ENCODE measurements around the gene SAPCD2. TPM values are rescaled to one million over a fixed set of nuclear protein-coding genes. Genes with fewer than 3 reads are reported as not detected.
A peak's percentile ranks its signal among the peaks of the same experiment; 100 is the strongest.

SAPCD2 gene
- polyA plus RNA-seq, 3 donors, result 0.03 to 3.1 (median 1.7) TPM

DNA sequence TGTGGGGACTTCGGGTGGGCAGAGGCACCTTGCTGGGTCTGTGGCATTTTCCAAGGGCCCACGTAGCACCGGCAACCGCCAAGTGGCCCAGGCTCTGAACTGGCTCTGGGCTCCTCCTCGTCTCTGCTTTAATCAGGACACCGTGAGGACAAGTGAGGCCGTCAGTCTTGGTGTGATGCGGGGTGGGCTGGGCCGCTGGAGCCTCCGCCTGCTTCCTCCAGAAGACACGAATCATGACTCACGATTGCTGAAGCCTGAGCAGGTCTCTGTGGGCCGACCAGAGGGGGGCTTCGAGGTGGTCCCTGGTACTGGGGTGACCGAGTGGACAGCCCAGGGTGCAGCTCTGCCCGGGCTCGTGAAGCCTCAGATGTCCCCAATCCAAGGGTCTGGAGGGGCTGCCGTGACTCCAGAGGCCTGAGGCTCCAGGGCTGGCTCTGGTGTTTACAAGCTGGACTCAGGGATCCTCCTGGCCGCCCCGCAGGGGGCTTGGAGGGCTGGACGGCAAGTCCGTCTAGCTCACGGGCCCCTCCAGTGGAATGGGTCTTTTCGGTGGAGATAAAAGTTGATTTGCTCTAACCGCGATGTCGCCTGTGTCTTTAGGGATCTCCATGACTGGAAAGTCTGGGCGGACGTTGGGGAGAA is 38.4 kb upstream of the SAPCD2 start:
- peaks cover 78 to 93% of the 10 kb centered on the region in 2 donors for H3K36me3 ChIP-seq (replicated peaks in 1 of 2; ENCODE audit: control insufficient read depth in 1 of 2, insufficient read depth in 2 of 2, low read length in 2 of 2)
- peak overlapping the region in 1 of 7 donors; percentile 8 for H3K27ac Mint-ChIP-seq
- H3K27me3 ChIP-seq (ENCODE audit: control insufficient read depth in 2 of 2, insufficient read depth in 2 of 2, low read length in 2 of 2), result no peaks in the 10 kb centered on the region
- H3K79me2 ChIP-seq (ENCODE audit: insufficient read depth, low read length), result no peaks in the 10 kb centered on the region
- H3K9me3 ChIP-seq (replicated peaks in 1 of 2; ENCODE audit: control insufficient read depth in 1 of 2, insufficient read depth in 1 of 2, low read length in 2 of 2), result peaks cover 0 to 2% of the 10 kb centered on the region in 2 donors
- TF ChIP-seq CTCF (IDR thresholded peaks at IDR 0.05), result no peak
- no peak overlapping the region for H2AFZ ChIP-seq (ENCODE audit: insufficient read depth, low read depth, low read length, poor library complexity, severe bottlenecking)
- H3K36me3 Mint-ChIP-seq, result peaks cover 19 to 58% of the 10 kb centered on the region in 2 donors
- H3K9ac ChIP-seq (ENCODE audit: insufficient read depth, low read length, poor library complexity, severe bottlenecking), result no peak overlapping the region
- peaks cover 5% of the 10 kb centered on the region in 2 donors for H3K4me1 ChIP-seq (ENCODE audit: control insufficient read depth in 1 of 2, insufficient read depth in 2 of 2, low read length in 2 of 2)
- peaks cover 0 to 1% (median 0%) of the 10 kb centered on the region in 3 donors for H3K27me3 Mint-ChIP-seq (ENCODE audit: low read depth in 3 of 3)
- DNase-seq, result no peak
- intact Hi-C loops (cut with micrococcal nuclease), result no loop called here
- H3K4me2 ChIP-seq (replicated peaks; ENCODE audit: extremely low read depth, low read length, poor library complexity, severe bottlenecking), result no peak overlapping the region
- peaks cover 7% of the 10 kb centered on the region for H3K4me1 Mint-ChIP-seq
- H3K4me3 Mint-ChIP-seq, result no peak overlapping the region
- H3K9me3 Mint-ChIP-seq, result peaks cover 0 to 3% (median 0%) of the 10 kb centered on the region in 7 donors
- 83% methylated on average over 29 of the region's 29 CpGs for WGBS (ENCODE audit: insufficient coverage)
- peaks cover 23% of the 10 kb centered on the region for H4K20me1 ChIP-seq (ENCODE audit: insufficient read depth, low read length)
- no peak overlapping the region for H3K27ac ChIP-seq (ENCODE audit: low read depth in 1 of 2, low read length in 2 of 2)
- no peak overlapping the region for H3K4me3 ChIP-seq (replicated peaks in 1 of 3; ENCODE audit: low read depth in 2 of 3, low read length in 3 of 3)

GRCh38 chr9:137107982-137108381 is 37.6 kb upstream of the SAPCD2 start:
- H3K9me3 Mint-ChIP-seq, result peaks cover 0 to 3% (median 0%) of the 10 kb centered on the region in 7 donors
- H3K27ac Mint-ChIP-seq, result no peak overlapping the region
- intact Hi-C loops (cut with micrococcal nuclease), result no loop called here

More at GRCh38 chr9:137107982-137108381, 37.6 kb upstream of the SAPCD2 start:
- Histone ChIP-seq H3K9me3 (replicated peaks in 1 of 2; ENCODE audit: control insufficient read depth in 1 of 2, insufficient read depth in 1 of 2, low read length in 2 of 2) (peaks cover 0 to 10% of the 10 kb centered on the region in 2 donors), H3K27me3 (ENCODE audit: control insufficient read depth in 2 of 2, insufficient read depth in 2 of 2, low read length in 2 of 2) (no peaks in the 10 kb centered on the region), H3K4me3 (replicated peaks in 1 of 3; ENCODE audit: low read depth in 2 of 3, low read length in 3 of 3) (no peak overlapping the region), H3K4me2 (replicated peaks; ENCODE audit: extremely low read depth, low read length, poor library complexity, severe bottlenecking) (no peak overlapping the region), H2AFZ (ENCODE audit: insufficient read depth, low read depth, low read length, poor library complexity, severe bottlenecking) (no peak overlapping the region), H3K36me3 (replicated peaks in 1 of 2; ENCODE audit: control insufficient read depth in 1 of 2, insufficient read depth in 2 of 2, low read length in 2 of 2) (peaks cover 82 to 100% of the 10 kb centered on the region in 2 donors), H3K79me2 (ENCODE audit: insufficient read depth, low read length) (no peaks in the 10 kb centered on the region), H3K4me1 (ENCODE audit: control insufficient read depth in 1 of 2, insufficient read depth in 2 of 2, low read length in 2 of 2) (no peaks in the 10 kb centered on the region), H3K9ac (ENCODE audit: insufficient read depth, low read length, poor library complexity, severe bottlenecking) (no peak overlapping the region), H3K27ac (ENCODE audit: low read depth in 1 of 2, low read length in 2 of 2) (no peak overlapping the region), H4K20me1 (ENCODE audit: insufficient read depth, low read length) (peaks cover 17% of the 10 kb centered on the region)
- Mint-ChIP-seq H3K36me3 (peaks cover 19 to 56% of the 10 kb centered on the region in 2 donors), H3K27me3 (ENCODE audit: low read depth in 3 of 3) (peaks cover 0 to 1% (median 0%) of the 10 kb centered on the region in 3 donors), H3K4me3 (no peak overlapping the region), H3K4me1 (peaks cover 2% of the 10 kb centered on the region)
- 97% methylated on average over 14 of the region's 17 CpGs for WGBS (ENCODE audit: insufficient coverage)
- no peak for DNase-seq
- TF ChIP-seq CTCF (IDR thresholded peaks at IDR 0.05), result no peak

Data from CD14-positive monocyte (primary cell).